Liver (tissue), 9 donors: Measurements from ENCODE around the gene TENM3. TPM values are rescaled to one million over a fixed set of nuclear protein-coding genes. Genes with fewer than 3 reads are reported as not detected.

Experiments used
- DNase-seq: peaks from one replicate; pipeline ENCODE4 v3.0.0-alpha.2; 2017; ENCODE audit warnings: low spot score
- H3K27ac ChIP-seq, 2 donors: one replicate each; pipeline ENCODE4 v1.7.0; 2013; ENCODE audit warnings: inconsistent platforms in 2 of 2, low read length in 2 of 2, control low read depth in 1 of 2, low read depth in 1 of 2, mild to moderate bottlenecking in 1 of 2
- H3K27me3 ChIP-seq, 4 donors: one replicate each; pipeline versions ENCODE4 v1.6.1 to v1.7.0; 2013; ENCODE audit warnings: low read length in 3 of 4, inconsistent platforms in 1 of 4, mild to moderate bottlenecking in 1 of 4, moderate library complexity in 1 of 4; ENCODE audit not compliant: control insufficient read depth in 4 of 4, insufficient read depth in 4 of 4
- H3K36me3 ChIP-seq, 4 donors: one replicate each; pipeline versions ENCODE4 v1.6.1 to v1.7.0; 2013; ENCODE audit warnings: low read length in 3 of 4, mild to moderate bottlenecking in 3 of 4, low read depth in 1 of 4, moderate library complexity in 1 of 4; ENCODE audit not compliant: control insufficient read depth in 4 of 4, insufficient read depth in 3 of 4
- H3K4me1 ChIP-seq, 4 donors: one replicate each; pipeline versions ENCODE4 v1.6.1 to v1.7.0; 2013; ENCODE audit warnings: low read length in 3 of 4, mild to moderate bottlenecking in 3 of 4, moderate library complexity in 1 of 4; ENCODE audit not compliant: control insufficient read depth in 4 of 4, insufficient read depth in 4 of 4
- H3K4me3 ChIP-seq, 3 donors: one replicate each; pipeline versions ENCODE4 v1.6.1 to v1.7.0; 2013; ENCODE audit warnings: low read length in 3 of 3, control low read depth in 1 of 3, low read depth in 1 of 3, mild to moderate bottlenecking in 1 of 3
- H3K9ac ChIP-seq, 2 donors: one replicate each; pipeline ENCODE4 v1.7.0; 2013; ENCODE audit warnings: low read length in 2 of 2, mild to moderate bottlenecking in 2 of 2, moderate library complexity in 2 of 2, control low read depth in 1 of 2, low read depth in 1 of 2
- H3K9me3 ChIP-seq, 4 donors: one replicate each; pipeline versions ENCODE4 v1.6.1 to v1.7.0; 2013; ENCODE audit warnings: low read length in 3 of 4; ENCODE audit not compliant: control insufficient read depth in 4 of 4
- ATF3 ChIP-seq: IDR thresholded peaks from 2 replicates; pipeline ENCODE4 v1.6.1; 2016; ENCODE audit warnings: antibody characterized with exemption
- CTCF ChIP-seq: fragments of 150-350 bp; IDR thresholded peaks from 2 replicates; pipeline ENCODE4 v1.5.1; 2017; ENCODE audit warnings: improper control_type of control experiment, low read depth, low read length; ENCODE audit not compliant: missing input control
- EGR1 ChIP-seq, 2 donors: IDR thresholded peaks; 2 replicates each; pipeline ENCODE4 v1.6.1; 2016 to 2018; ENCODE audit warnings: antibody characterized with exemption in 2 of 2, low read depth in 2 of 2
- FOXA1 ChIP-seq: IDR thresholded peaks from 2 replicates; pipeline ENCODE4 v1.6.1; 2016; ENCODE audit warnings: antibody characterized with exemption
- FOXA2 ChIP-seq: IDR thresholded peaks from 2 replicates; pipeline ENCODE4 v1.6.1; 2016; ENCODE audit warnings: antibody characterized with exemption
- GABPA ChIP-seq, 2 donors: IDR thresholded peaks in 1 of 2; conservative IDR thresholded peaks in 1 of 2; 2 replicates each; pipeline ENCODE4 v1.6.1; 2016; ENCODE audit warnings: antibody characterized with exemption in 2 of 2, mild to moderate bottlenecking in 1 of 2, moderate library complexity in 1 of 2
- HNF4A ChIP-seq, 2 donors: conservative IDR thresholded peaks; 2 replicates each; pipeline ENCODE4 v1.6.1; 2016; ENCODE audit warnings: antibody characterized with exemption in 2 of 2, mild to moderate bottlenecking in 2 of 2
- HNF4G ChIP-seq: IDR thresholded peaks from 2 replicates; pipeline ENCODE4 v1.6.1; 2016; ENCODE audit warnings: antibody characterized with exemption
- JUND ChIP-seq, 2 donors: IDR thresholded peaks; 2 replicates each; pipeline ENCODE4 v1.6.1; 2016; ENCODE audit warnings: antibody characterized with exemption in 2 of 2
- MAX ChIP-seq: IDR thresholded peaks from 2 replicates; pipeline ENCODE4 v1.6.1; 2016; ENCODE audit warnings: antibody characterized with exemption
- NR2F2 ChIP-seq: IDR thresholded peaks from 2 replicates; pipeline ENCODE4 v1.6.1; 2016; ENCODE audit warnings: antibody characterized with exemption
- RAD21 ChIP-seq, 2 donors: IDR thresholded peaks; 2 replicates each; pipeline ENCODE4 v1.6.1; 2016; ENCODE audit warnings: antibody characterized with exemption in 2 of 2, mild to moderate bottlenecking in 2 of 2
- REST ChIP-seq: IDR thresholded peaks from 2 replicates; pipeline ENCODE4 v1.6.1; 2016; ENCODE audit warnings: antibody characterized with exemption, mild to moderate bottlenecking
- RXRA ChIP-seq, 2 donors: IDR thresholded peaks; 2 replicates each; pipeline ENCODE4 v1.6.1; 2017 to 2018; ENCODE audit warnings: antibody characterized with exemption in 2 of 2, mild to moderate bottlenecking in 1 of 2
- SP1 ChIP-seq: IDR thresholded peaks from 2 replicates; pipeline ENCODE4 v1.6.1; 2018; ENCODE audit warnings: antibody characterized with exemption, mild to moderate bottlenecking
- TAF1 ChIP-seq: conservative IDR thresholded peaks from 2 replicates; pipeline ENCODE4 v1.6.1; 2016; ENCODE audit warnings: antibody characterized with exemption, mild to moderate bottlenecking
- YY1 ChIP-seq: IDR thresholded peaks from 2 replicates; pipeline ENCODE4 v1.6.1; 2016; ENCODE audit warnings: antibody characterized with exemption, mild to moderate bottlenecking
- ZBTB33 ChIP-seq: IDR thresholded peaks from 2 replicates; pipeline ENCODE4 v1.6.1; 2016; ENCODE audit warnings: antibody characterized with exemption
- WGBS: extraction: QIAGEN DNeasy Blood & Tissue Kit; methylation state at CpG from one replicate; pipeline ENCODE4 v1.1.7; 2013; 5-methylcytosine and 5-hydroxymethylcytosine counted together
- polyA plus RNA-seq, 2 donors: library from polyadenylated mRNA; stranded (reverse) in 1 of 2; unstranded in 1 of 2; fragments of 200-250 nt in 1 of 2; fragments of >200 nt in 1 of 2; fragmentation: Nextera tagmentation in 1 of 2; extraction: Ambion mirVana in 1 of 2; gene quantifications; one replicate each; pipeline versions ENCODE4 v1.2.1 to v1.2.3, GENCODE V29; 2013 to 2015
- total RNA-seq, 2 donors: library from RNA; depleted of rRNA; stranded (reverse); fragments of >200 nt; gene quantifications; one replicate each; pipeline ENCODE4 v1.2.3, GENCODE V29; 2014
- donor health status: healthy.
- donor health status: healthy.
- donor health status: healthy.
- donor health status: healthy.
- donor health status: healthy.

Gene TENM3
- total and polyA plus RNA-seq, 4 donors = 0.32 to 16.8 (median 0.70) TPM

- no peak for TF ChIP-seq YY1
- TF ChIP-seq RAD21 (IDR thresholded peaks at IDR 0.05) = no peak
- TF ChIP-seq MAX = no peak
- no peak for TF ChIP-seq ZBTB33
- TF ChIP-seq CTCF = no peak
- no peak for TF ChIP-seq HNF4A (conservative IDR thresholded peaks at IDR 0.05)
- no peak for TF ChIP-seq SP1
- no peak for TF ChIP-seq TAF1
- no peak for TF ChIP-seq EGR1 (IDR thresholded peaks at IDR 0.05; ENCODE audit: low read depth in 2 of 2)
- no peak for TF ChIP-seq ATF3
- no peak overlapping the region for H3K4me3 ChIP-seq
- DNase-seq = no peak
- WGBS = 89% methylated on average over 7 of the region's 7 CpGs
- H3K36me3 ChIP-seq = no peaks in the 10 kb centered on the region
- no peaks in the 10 kb centered on the region for H3K4me1 ChIP-seq
- H3K9ac ChIP-seq = no peak overlapping the region
- no peak overlapping the region for H3K27ac ChIP-seq
- no peaks in the 10 kb centered on the region for H3K9me3 ChIP-seq
- no peaks in the 10 kb centered on the region for H3K27me3 ChIP-seq
Measured at GRCh38 chr4:182788201-182788600, 545.0 kb downstream of the TENM3 start.

- H3K4me3 ChIP-seq = no peak overlapping the region
- 90% methylated on average over 7 of the region's 7 CpGs for WGBS
- TF ChIP-seq GABPA (IDR thresholded peaks at IDR 0.05 in 1 of 2, conservative IDR thresholded peaks at IDR 0.05 in 1 of 2) = no peak
- no peak for TF ChIP-seq REST
- no peak for TF ChIP-seq TAF1
- TF ChIP-seq FOXA2 = no peak
- TF ChIP-seq HNF4A (conservative IDR thresholded peaks at IDR 0.05) = no peak
- TF ChIP-seq ZBTB33 = no peak
- no peak for TF ChIP-seq EGR1 (IDR thresholded peaks at IDR 0.05; ENCODE audit: low read depth in 2 of 2)
- no peak for TF ChIP-seq SP1
- no peak for TF ChIP-seq NR2F2
- TF ChIP-seq JUND (IDR thresholded peaks at IDR 0.05) = no peak
- no peak for TF ChIP-seq MAX
- TF ChIP-seq RAD21 (IDR thresholded peaks at IDR 0.05) = no peak
- TF ChIP-seq FOXA1 = no peak
- TF ChIP-seq YY1 = no peak
- no peak for TF ChIP-seq HNF4G
- no peak for TF ChIP-seq ATF3
- TF ChIP-seq CTCF = no peak
- TF ChIP-seq RXRA (IDR thresholded peaks at IDR 0.05) = no peak
- DNase-seq = no peak
- no peaks in the 10 kb centered on the region for H3K36me3 ChIP-seq
- no peak overlapping the region for H3K9ac ChIP-seq
- no peak overlapping the region for H3K27ac ChIP-seq
- H3K4me1 ChIP-seq = no peaks in the 10 kb centered on the region
- peaks cover 0 to 2% (median 0%) of the 10 kb centered on the region in 4 donors for H3K9me3 ChIP-seq
- no peaks in the 10 kb centered on the region for H3K27me3 ChIP-seq
Measured at GRCh38 chr4:182789529-182789928, 546.3 kb downstream of the TENM3 start.
